ENCODE results near the gene ABCC9.
"Not testable (repeated sequence)": the region's sequence is repeated elsewhere in the genome, so short reads cannot be mapped to it uniquely, and the experiment has no call there.

The ABCC9 gene

DNA sequence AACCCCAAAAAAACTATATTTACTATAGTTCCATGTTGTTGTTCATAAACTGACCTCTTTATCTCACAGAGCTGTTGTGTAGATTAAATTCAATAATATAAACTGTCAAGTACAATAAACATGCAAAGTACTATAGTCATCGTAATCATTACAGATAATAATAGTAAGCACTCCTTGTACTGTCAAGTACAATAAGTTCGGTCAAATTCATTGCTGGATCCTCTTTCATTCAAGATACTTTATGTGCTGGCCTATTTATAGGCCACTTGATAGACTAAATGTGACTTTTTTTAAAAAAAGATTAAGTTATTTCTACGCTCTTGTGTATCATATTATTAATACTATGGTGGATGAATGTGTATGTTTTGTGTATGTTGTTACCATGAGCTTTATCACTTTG, 127.5 kb downstream of the ABCC9 start:
- no peak for DNase-seq

DNA sequence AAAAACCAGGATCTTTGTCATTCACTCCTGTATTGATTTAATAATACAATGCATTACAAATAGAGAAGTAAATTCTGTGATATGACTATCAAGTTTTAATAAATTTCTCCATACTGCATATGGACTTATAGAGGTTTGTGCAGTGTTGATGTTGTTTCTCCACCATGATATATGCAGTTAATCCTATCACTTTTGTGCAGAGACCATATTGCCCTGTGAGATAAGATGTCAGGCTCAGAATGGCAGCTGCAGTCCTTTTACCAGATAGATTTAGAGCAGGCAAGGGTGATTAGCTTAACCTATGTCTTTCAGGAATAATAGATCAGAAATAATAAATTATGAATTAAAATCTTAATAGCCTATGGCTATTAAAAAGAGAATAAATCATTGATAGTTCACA, 128.1 kb downstream of the ABCC9 start:
- DNase-seq = no peak

DNA sequence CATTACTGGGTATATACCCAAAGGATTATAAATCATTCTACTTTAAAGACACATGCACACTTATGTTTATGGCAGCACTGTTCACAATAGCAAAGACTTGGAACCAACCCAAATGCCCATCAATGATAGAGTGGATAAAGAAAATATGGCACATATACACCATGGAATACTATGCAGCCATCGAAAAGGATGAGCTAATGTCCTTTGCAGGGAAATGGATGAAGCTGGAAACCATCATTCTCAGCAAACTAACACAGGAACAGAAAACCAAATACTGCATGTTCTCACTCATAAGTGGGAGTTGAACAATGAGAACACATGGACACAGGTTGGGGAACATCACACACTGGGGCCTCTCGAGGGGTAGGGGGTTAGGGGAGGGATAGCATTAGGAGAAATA, 128.9 kb downstream of the ABCC9 start:
- DNase-seq = not testable (repeated sequence)

DNA sequence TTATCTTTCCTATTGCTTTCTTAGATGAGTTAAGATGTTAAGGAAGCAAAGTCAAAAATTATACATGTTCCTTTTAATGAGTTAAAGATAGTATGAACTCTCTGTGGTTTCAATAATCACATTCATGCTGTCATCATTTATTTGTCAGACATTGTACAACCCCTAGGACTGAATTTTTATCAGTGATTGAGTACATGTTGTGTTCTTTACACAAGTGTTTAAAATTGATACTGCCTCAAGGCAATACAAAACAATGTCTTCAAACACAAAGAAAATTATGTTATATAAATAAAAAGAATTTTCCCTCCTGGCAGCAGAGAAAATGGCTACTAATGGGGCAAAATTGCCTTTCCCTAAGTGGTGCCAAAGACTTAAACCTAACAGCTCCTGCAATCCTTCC, 132.1 kb downstream of the ABCC9 start:
- no peak for DNase-seq

DNA sequence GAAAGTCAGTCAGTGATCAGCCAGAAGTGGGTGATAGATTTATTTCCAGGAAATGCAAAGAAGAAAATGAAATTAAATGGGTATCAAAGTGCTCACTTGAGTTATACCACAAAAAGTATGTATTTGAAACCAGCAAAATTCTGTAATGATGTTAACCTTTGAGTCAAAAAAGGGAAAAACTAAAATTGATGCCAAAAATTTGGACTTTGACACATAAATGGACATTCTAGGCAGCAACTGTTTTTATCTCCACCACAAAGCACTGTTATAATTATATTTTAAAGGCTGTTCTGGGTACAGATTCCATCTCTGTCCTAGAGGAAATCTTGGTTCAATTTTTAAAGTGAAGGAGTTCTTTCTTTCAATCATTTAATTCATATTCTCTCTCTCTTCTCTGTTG, 135.0 kb downstream of the ABCC9 start:
- DNase-seq = no peak

DNA sequence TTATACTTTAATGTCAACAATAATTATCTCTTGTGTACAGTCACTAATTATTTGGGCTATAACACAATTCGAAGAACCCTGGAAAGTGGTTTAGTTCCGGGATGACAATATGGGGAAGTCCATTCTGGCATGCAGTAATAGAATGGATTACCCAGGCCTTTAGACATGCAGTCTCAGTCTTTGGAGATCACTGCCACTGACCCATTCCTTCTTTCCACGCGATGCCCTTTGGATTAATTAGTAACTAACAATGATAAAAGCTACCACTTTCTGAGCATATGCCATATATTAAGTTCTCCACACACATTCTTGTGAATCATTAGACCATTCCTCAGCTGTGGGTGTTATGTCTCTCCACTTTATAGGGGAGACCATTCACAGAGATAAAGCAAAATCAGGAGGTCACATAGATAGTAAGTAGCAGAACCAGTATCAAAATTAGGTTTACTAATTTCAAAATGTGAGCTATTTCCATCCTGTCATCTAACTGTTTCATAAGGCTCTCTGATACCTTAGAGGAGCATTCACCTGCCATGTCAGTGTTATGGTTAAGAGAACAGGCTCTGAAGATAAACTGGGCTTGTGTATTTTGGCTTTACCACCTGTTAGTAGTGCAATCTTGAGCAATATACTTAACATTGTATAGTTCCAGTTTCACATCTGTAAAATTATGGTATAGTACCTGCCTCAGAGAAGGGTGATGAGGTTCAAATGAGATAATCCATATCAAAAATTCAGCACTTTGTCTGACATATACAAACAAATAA, 139.5 kb downstream of the ABCC9 start:
- DNase-seq = no peak

DNA sequence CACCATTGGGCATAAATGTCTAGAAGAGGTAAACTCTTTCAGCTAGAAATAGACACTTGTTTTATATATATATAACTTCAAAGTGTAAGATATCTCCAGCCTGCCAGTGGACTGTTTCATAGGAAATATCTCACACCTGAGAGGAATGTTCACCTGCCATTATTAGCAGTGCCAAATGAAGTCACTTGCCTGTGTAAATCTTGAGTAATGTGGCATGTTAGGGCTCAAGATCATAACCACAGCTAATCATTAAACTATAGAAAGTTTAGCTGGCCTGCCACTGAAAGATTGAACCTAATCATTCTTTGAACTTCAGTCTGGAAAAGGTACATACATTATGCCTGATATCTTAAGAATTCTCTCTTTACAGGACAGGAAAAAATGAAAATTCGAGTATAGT, 141.2 kb downstream of the ABCC9 start:
- no peak for DNase-seq

DNA sequence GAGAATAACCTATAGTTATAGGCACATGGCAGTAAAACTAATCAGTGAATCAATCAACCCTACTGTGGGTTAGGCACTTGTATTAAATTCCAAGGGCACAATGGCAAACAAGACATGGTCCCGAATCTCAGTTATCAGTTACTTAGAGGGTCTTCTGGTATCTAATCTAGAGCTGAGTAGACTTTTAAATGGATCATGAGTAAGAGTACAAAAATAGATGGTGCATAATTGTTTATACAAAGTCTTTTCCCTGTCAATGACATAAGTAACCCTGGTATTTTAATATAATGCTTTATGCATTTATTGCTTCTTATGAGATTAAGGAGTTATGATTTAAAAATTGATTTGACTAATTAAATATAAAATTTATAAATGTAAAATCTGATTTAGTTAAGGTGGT, 143.7 kb downstream of the ABCC9 start:
- no peak for DNase-seq

DNA sequence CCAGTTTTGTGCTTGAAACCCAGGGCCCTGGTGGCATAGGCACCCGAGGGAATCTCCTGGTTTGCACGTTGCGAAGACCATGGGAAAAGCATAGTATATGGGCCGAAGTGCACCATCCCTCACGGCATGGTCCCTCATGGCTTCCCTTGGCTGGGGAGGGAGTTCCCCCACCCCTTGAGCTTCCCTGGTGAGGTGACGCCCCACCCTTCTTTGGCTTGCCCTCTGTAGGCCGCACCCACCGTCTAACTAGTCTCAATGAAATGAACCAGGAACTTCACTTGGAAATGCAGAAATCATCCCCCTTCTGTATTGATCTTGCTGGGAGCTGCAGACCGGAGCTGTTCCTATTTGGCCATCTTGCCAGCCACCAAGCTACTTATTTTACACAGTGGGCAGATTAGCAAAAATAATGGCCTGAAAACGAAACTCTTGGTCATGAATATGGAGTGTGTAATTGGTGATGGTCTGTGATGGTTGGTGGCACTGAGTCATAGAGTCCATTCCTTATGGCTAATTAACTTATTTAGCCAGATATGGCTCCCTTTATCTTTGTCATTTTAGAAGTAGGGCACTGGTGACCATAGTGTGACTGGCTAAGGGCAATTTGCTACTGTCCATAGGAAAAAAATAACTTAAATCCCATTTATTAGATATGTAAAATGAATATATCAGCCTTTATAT, 145.4 kb downstream of the ABCC9 start:
- no peak for DNase-seq

DNA sequence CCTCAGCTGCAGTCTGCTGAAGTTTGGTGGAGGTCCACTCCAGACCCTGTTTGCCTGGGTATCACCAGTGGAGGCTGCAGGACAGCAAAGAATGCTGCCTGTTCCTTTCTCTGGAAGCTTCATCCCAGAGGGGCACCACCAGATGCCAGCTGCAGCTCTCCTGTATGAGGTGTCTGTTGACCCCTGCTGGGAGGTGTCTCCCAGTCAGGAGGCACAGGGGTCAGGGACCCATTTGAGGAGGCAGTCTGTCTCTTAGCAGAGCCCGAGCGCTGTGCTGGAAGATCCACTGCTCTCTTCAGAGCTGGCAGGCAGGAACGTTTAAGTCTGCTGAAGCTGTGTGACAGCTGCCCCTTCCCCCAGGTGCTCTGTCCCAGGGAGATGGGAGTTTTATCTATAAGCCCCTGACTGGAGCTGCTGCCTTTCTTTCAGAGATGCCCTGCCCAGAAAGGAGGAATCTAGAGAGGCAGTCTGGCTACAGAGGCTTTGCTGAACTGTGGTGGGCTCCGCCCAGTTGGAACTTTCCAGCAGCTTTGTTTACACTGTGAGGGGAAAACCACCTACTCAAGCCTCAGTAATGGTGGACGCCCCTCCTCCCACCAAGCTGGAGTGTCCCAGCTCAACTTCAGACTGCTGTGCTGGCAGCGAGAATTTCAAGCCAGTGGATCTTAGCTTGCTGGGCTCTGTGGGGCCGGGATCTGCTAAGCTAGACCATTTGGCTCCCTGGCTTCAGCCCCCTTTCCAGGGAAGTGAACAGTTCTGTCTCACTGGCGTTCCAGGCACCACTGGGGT, 146.2 kb downstream of the ABCC9 start:
- DNase-seq = not testable (repeated sequence)

DNA sequence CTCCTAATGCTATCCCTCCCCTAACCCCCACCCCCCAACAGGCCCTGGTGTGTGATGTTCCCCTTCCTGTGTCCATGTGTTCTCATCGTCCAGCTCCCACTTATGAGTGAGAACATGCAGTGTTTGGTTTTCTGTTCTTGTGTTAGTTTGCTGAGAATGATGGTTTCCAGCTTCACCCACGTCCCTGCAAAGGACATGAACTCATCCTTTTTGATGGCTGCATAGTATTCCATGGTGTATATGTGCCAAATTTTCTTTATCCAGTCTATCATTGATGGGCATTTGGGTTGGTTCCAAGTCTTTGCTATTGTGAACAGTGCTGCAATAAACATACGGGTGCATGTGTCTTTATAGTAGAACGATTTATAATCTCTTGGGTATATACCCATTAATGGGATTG, 151.5 kb downstream of the ABCC9 start:
- DNase-seq = not testable (repeated sequence)

DNA sequence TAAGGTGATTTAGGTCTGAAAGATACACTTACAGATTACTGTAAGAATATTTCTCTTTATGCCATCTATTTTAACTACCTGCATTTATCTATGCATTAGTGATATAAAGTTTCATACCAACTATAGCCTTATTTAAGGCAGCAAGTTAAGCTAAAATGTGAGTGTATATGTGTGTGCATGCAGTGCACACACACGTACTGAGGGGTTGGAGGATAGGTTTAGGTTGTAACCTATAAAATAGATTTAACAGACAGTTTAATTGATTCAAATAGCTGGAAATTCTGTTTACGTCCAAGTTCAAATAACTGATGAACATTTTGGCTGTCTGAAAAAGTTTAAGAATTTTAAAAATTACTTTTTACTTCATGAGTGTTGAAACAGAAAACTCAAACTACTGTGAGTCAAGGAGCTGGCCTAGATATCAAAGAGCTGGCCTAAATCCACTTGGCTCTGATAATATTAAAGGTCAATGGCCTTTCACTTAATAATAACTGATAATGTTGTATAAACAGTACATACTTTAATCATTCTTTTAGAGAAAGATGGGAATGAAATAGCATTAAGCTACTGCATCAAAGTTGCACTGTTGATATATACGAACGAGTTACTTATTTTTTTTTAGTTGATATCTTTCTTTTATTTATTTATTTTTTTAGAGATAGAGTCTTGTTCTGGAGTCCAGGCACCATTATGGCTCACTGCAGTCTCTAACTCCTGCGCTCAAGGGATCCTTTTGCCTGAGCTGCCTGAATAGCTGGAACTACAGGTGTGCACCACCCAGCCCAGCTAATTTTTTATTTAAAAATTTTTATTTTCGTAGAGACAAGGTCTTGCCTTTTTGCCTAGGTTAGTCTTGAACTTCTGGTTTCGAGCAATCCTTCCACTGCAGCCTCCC, 152.9 kb downstream of the ABCC9 start:
- DNase-seq = no peak

DNA sequence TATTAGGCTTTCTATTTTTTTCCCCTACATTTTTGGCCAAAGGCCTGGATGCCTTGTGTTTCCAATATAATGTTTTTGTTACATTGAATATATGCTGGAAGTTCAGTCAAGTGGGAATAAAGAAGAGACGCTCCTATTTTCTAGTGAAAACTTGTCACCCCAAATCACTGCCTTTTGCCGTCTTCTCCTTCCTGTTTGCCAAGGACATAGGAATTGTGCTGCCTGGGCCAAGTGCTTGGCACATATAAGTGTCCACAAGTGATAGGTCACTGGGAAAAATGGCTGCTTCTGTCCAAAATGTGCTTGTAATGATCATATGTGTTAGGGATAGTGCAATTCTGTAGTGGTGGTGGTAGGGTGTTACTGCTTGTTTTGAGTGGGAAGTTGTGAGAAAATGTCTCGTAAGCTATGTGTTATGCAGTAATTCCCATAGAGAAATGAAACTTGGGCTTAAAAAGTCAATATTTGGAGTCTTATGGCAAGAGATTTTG, 155.1 kb downstream of the ABCC9 start:
- DNase-seq = no peak

DNA sequence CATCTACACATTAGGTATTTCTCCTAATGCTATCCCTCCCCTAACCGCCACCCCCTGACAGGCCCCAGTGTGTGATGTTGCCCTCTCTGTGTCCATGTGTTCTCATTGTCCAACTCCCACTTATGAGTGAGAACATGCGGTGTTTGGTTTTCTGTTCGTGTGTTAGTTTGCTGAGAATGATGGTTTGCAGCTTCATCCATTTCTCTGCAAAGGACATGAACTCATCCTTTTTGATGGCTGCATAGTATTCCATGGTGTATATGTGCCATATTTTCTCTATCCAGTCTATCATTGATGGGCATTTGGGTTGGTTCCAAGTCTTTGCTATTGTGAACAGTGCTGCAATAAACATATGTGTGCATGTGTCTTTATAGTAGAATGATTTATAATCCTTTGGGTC, 158.5 kb downstream of the ABCC9 start:
- DNase-seq = not testable (repeated sequence)

DNA sequence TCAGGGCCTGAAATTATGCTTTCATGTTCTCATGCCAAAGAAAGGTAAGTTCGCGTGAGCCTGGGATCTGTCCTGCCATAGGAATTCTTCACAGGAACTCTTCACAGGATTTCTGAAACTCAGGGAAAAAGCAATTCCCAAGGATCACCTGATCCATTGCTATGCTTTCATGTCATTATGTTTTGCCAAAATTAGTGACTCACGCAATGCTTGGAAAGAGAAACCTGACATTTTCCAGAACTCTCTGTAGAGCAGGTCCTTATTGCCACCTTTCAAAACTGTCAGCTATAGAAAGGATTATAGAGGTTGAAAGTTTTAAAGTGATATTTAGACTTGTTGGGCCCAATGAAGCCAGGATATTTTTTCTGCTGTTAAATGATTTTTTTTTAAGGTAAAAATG, 160.4 kb downstream of the ABCC9 start:
- no peak for DNase-seq

DNA sequence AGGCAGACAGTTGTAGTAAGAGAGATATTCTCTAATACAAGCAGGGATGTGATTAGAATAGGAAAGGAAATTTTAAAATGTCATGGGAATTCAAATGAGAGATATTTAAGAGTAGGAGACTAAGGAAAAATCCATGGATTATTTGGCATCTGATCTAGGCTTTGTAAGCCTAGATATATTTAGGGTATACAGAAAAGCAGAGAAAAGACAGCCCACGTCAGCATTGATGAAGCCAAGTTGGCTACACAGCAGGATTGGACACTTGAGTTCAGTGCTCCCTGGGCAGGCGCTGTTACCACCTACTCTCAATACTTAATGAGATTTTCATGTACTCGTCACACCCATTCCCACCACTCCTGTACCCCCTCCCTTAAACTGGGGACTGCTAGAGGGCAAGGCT, 165.1 kb downstream of the ABCC9 start:
- DNase-seq = no peak

DNA sequence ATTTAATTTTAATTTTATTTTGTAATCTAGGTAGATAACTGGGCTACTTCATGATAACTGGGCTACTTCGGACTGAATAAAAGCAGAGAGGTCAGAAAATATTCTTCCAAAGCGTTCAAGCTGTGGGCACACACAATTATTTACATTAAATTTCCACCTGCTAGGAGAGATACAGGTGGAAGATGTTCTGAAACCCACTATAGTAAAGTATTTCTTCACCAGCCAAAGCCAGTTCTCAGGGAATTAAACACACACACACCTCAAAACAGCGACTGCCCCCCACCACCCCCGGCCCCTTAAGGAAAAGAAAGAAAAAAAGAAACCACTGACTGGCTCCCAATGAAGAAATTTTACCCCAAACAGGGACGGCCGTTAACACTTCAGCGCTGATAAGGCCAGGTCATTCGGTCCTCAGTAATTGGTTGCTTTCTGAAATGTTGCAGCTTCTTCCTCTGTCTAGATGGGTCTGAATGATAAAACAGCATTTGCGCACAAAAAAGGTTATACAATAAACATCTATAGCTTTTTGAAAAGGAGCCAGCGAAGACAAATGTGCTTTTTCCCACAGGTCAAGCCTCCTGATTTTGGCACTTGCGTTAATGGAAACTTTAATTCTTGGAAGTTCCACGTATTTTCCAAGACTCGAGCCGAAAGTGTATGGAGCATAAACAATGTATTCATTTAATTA, 165.9 kb downstream of the ABCC9 start:
- DNase-seq = no peak

DNA sequence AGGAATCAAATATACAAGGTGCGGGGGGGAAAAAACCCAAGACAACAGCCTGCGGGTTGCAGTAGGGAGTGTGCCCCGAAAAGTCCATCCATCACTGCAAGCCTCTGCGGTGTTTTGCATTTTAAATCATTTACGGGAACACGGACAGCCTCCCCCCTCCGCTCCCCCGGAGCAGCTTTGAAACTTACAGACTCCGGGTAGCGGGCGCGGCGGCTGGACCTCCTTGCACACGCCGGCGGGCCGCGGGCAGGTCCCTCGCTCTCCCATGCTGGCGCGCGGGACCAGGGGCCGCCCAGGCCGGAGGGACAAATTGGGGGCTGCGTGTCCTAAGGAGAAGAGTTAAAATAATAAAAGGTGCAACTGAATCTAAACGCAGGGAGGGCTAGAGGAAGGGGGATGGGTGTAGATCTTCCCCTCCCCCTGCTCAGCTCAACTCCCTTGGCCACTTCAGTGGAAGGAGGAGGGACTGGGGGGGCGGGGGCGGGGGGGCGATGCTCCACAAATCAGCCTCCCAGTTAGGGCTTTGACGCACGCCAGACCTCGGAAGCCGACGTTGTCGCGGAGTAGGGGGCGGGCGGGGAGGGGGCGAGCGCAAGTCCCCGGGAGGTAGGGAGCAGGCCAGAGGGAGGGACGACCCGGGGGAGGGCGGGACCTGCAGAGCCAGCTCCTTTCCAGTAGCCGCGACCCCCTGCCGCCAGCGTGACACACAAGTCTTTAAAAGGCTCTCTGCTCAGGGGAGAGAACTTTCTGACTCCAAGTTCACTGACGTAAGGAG, 166.7 kb downstream of the ABCC9 start, which contains the start of gene KCNJ8:
Gene KCNJ8, minus strand, starts transcription at position 349 of the 775 bp plus-strand sequence. CDS start 1,090 bp downstream, outside the sequence.
- no peak for DNase-seq

DNA sequence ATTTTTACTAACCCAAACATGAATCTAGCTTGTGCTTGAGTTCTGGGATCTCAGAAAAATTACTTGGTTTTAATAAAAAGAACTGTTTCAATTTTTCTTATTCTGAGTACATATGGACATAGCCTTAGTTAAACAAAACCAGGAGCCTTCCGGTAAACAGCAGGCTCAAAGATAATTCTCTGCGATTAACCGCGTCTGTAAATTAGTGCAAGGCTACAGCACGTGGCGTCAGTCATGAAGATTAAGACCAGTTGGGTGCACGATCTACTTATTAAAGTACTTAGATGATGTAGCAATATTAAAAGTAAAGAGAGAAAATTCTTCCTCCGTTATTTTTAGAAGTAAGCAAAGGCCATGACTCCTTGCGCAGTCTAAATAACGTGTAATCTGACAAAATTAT, 167.4 kb downstream of the ABCC9 start:
- DNase-seq = no peak

DNA sequence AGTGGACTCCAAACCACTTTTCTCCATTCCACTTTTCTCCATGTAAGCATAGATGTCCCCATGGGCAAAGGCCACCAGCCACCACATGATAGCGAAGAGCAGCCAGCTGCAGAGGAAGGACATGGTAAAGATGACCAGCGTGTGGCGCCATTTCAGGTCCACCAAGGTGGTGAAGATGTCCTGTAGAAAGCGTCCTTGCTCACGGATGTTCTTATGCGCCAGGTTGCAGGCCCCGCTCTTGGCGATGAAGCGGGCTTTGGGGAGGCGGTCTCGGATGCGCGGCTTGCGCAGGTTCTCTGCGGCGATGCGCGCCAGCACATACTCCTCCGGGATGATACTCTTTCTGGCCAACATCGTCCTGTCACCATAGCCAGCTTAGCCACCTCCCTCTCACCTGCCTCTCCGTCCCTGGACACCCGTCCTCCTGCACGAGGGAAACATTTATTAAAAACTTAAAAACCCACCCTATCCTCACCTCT, 167.9 kb downstream of the ABCC9 start:
- no peak for DNase-seq

DNA sequence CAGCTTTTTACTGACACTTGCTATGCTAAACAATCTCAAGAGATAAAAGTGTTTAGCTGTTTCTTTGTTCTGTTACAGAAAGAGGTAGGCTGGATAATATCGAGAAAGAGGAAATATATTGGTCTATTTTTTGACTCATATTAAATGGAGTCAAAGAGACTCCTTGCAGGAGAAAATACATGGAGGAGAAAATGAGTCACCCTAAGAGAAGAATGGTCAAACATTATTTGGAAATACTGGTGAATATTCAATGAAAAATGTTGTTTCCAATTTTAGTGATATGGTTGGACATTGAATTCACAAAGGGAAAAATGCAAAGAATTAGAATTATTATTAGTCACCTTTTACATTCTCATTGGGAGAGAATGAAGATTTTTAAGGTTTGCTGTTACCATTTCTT, 169.9 kb downstream of the ABCC9 start:
- DNase-seq = no peak
